COLO668 (cell line): ENCODE measurements around the gene MYOM1.
A peak's percentile ranks its signal among the peaks of the same experiment; 100 is the strongest.
"Not testable (repeated sequence)": the region's sequence is repeated elsewhere in the genome, so short reads cannot be mapped to it uniquely, and the experiment has no call there.

ENCODE experiments used
- DNase-seq: peaks from one replicate; lab custom pipeline; 2025; ENCODE audit not compliant: unreplicated experiment; lab: John Stamatoyannopoulos, UW

Gene MYOM1

DNA sequence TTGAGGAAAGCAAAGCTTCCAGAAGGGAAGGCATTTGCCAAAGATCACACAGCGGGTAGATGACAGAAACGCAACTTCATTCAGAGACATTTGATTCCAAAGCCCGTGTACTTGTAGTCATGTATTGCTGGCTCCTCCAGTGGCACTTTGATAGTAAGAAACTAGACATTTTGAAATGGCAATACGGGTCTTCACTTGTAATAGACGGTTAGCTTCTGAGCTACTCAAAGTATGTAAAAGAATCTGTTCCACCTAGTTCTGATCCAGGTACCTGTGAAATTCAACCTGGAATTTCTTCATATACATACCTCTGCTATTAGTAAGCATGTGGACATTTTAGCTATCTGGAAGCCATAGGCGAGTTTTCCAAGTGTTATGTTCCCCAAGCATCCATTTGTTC is 1.7 kb upstream of the MYOM1 start:
- DNase-seq = no peak

DNA sequence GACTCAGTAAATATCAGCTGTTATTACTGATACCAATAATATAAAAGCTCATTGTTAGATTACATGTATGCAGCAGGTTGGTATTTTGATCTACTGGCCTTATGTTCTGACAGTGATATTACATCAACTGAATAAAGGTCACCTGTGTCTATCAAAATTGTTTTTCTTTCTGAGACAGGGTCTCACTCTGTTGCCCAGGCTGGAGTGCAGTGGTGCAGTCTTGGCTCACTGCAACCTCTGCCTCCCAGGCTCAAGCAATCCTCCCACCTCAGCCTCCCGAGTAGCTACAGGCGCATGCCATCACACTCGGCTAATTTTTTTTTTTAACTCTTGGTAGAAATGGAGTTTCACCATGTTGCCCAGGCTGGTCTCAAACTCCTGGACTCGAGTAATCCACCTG is 1.1 kb upstream of the MYOM1 start:
- DNase-seq = not testable (repeated sequence)

DNA sequence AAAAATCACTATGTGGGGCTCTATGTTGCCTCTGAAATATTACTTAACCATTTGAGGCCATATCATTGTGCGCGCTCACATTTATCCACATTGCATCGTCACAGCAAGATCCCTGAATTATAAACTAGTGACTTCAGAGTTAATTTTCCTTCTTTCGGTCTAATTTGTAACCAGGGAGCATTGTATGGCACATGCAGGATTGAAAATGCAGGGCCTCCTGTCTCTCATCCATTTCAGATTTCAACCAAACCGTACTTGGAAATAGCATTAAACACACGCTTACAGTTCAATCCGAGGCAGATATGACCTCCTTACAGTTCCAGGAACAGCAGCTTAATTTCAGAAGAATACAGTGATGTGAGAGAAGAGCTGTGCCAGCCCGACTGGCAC is 532 bp downstream of the MYOM1 start:
- no peak for DNase-seq

DNA sequence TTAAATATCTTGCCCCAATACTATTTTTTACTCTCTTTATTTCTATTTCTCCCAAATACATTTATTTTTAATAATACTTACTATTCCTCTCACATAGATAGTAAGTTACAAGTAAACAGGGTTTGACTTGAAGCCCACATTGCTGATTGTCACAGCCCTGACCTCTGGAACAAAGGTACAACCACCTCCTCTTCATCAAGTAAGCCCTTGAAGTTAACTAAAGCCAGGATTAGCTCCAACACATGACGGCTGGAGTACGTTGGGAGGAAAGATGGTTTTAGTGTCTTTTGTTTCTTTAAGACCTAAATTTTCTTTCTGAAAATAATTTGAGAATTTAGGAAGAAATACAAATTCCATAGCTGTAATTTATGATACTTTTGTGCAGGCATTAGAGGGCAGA is 949 bp downstream of the MYOM1 start:
- DNase-seq = no peak

DNA sequence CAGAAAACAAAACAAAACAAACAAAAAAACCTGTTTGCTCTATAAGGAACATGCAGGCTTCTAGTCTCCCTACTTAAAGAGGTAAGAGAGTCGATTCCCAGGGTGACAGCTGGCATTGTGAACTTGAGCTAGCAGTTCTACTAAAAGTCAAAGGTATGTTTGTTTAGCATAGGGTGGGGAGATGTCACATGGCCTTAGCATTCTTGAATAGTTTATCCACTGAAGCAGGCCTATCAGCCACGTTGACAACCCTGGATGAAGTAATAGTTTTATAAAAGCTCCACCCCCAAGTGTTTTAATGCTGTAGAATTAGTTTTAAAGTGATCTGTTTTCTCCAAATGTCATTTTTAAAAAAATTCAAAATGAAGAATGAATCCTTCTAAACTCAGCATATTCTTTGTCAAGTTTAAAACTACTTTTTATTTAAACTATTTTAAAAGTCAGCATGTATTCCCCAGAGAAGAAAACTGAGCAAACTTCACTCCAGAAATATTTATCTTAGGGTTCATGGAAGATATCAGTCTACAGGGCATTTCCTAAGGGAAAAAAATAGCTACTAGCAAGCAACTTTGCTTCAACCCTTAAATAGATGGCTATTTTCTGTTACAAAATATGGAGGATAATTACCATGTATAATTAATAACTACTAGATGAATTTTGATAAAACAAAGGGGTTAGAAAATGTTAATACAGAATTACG is 1.7 kb downstream of the MYOM1 start:
- DNase-seq = peak; percentile 32

DNA sequence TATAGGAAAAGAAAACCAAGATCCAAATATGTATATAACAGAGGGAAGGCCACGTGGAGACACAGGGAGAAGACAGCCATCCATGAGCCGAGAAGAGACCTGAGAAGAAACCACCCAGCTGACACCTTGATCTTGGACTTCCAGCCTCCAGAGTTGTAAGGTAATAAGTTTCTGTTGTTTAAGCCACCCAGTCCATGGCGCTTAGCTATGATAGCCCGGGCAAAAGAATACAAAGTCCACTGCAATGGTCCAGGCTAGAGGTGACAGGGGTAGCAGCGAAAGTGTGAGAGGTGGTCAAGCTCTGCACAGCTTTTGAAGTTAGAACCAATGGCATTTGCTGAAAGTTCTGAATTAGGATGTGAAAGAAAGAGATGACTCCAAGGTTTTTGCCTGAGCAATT is 2.8 kb downstream of the MYOM1 start:
- DNase-seq = no peak

DNA sequence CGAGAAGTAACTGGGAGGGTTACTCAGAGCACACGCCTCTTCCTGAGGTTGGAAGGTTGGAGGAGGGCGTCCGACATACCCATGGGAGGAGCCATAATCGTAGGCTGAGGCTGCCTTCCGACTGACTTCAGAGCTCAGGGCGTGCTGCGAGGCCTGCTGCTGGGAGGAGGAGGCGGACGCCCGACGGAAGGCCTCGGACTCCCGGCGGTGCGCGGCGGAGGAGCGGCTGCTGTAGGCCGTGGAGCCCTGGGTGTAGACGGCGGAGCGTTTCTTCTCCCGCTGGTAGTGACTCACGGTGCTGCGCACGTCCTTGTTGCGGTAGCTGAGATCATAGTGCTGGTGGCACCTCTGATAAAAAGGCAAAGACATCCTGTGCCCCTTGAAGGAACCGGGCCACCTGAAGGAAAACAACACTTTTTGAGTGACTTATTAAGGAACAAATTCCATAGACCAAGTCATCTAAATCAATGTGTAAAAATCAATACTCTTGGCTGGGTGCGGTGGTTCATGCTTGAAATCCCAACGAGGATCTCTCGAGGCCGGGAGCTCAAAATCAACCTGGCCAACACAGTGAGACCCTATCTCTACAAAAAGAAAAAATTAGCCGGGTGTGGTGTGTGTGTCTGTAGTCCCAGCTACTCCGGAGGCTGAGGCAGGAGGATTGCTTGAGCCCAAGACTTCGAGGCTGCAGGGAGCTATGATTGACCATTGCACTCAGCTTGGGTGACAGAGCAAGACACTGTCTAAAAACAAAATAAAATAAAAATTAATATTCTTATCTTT is 4.7 kb downstream of the MYOM1 start:
- DNase-seq = no peak

DNA sequence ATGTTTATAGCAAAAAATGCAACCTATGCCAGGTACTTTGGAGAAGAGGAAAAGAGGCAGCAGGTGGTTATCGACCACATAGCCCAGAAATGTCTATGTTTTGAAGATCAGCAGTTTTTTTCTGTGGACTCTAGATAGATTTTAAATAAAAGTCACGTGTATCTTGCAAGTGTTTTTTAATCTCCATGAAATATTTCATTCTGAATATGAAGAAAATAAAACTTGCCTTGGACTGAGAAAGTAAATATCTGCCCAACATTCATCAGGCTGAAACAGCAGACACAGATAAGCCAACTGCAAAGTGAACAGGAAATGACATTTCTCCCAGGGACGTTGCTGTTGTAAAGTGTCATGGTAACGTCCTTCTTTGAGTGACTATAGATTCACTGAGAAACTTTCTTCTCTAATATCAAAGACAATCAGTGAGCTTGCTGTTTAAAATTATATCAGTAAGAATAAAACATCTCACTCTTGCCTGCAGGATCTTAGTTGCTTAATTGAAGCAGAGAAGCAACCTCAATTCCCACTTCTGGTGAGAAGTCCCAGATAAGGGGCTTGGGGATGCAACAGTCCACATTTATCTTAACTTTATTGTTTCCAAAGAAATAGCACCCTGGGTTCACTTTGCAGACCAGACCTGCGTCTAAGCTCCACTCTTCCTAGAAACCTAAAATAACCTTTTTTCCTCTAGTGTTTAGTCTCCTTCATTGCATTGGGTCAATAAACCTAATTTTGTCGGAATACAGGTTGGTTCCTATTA is 6.3 kb downstream of the MYOM1 start:
- DNase-seq = no peak

DNA sequence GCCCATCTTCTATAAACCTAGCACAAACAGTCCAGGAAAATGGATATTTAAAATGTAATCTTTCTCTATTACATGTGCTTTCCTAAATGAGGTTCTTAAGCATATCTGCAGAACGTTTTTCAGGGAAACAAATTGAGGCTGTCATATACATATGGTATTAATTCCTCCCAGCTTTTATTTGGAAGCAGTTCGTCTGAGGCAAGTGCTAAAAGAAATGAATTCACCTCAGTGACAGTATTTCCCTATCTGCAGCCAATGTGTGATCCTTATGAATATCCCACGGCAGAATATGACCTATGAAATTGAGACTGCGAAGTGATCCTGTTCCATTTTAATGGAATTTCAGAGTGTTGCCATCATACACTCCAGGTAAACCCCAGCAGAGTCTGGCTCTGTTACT is 7.1 kb downstream of the MYOM1 start:
- no peak for DNase-seq

DNA sequence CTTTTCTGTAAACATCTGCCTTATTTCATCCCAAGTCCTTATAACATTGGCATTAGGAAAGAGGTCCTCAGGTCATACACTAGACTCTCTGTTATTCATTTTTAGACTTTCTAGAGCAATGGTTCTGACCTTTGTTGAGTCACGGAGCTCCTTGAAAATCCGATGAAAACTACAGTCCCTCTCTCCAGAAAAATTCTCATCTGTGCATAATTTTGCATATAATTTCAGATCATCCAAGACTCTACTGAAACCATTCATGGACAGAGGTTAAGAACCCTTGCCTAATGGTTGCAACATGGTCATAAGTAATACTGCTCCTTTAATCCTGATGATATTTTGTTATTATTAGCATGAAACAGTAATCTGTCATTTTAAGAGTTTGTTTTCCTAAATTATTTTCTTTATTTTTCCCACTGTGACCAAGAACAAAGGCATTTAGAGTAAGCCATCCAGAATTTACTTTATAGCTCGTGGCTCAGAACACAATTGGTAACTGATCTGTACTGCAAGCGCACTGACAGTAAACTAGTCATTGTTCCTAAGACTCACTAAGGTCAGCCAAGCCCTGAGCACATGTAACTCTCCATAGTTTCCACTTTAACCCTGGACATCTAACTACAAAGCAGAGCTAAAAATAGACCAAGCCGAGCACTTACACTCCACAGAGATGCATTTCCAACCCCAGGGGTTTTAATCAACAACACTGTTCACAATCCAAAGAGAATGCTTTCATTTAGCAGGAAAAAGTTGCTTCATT is 8.4 kb downstream of the MYOM1 start:
- peak; percentile 18 for DNase-seq

DNA sequence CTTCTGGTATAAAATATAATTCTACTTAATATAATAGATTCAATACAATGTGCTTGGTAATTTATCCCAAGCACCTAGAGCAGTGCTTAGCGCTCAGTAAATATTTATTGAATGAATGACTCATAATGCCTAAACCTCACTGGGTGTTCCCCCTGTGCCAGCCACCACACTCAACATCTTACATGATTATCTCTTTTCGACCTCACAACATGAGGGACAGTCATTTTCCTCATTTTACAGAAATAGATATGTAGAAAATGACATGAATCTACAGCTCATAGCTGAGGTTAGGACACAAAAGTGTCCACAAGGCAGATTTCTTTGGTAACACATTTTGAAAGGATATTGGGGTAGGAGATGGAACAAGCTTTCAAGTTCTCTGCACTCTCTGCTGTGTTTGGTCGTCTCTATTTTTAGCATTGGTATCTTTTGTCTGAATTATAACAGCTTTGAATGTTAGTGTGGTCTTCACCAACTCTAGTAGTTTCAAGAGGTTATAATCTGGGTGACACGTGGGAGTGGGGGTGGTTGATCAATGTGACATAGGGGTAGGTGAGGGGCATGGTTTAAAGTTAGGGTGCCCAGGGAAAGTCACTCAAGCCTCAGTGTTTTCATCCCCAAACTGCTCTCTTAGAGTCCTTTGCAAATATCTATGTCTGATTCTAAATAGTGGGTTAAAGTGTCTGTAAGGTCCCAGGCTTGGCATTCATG is 9.8 kb downstream of the MYOM1 start:
- DNase-seq = peak; percentile 47

DNA sequence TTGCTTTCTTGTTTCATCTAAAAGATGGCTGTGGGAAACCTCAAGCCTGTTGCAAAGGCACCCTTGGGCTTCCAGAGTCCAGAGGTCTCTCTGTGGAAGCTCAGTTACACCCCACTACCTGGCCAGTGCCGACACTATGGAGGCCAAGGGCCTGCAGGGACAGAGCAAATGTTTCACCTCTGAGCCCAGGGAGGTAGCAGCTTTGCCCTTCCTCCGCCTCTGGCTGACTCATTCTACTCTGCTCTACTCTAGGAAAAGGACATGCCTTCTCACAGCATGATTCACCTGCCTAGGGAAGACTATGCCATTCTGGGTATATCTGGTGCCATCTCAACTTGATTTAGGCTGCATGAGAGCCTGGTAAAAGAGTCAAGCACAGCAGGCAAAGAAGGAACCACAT is 12.2 kb downstream of the MYOM1 start:
- DNase-seq = no peak

DNA sequence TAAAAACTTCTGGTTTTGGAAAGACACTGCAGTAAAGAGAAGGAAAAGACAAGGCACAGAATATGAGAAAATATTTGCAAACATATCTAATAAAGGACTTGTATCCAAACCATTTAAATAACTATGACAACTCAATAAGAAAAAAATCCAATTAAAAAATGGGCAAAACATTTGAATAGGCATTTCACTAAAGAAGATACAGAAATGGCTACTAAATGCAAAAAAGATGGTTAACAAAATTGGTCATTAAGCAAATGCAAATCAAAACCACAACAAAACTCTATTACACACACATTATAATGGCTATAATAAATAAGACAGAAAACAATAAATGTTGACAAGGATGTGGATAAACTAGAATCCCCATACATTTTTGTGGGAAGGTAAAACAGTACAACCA is 14.5 kb downstream of the MYOM1 start:
- no peak for DNase-seq

DNA sequence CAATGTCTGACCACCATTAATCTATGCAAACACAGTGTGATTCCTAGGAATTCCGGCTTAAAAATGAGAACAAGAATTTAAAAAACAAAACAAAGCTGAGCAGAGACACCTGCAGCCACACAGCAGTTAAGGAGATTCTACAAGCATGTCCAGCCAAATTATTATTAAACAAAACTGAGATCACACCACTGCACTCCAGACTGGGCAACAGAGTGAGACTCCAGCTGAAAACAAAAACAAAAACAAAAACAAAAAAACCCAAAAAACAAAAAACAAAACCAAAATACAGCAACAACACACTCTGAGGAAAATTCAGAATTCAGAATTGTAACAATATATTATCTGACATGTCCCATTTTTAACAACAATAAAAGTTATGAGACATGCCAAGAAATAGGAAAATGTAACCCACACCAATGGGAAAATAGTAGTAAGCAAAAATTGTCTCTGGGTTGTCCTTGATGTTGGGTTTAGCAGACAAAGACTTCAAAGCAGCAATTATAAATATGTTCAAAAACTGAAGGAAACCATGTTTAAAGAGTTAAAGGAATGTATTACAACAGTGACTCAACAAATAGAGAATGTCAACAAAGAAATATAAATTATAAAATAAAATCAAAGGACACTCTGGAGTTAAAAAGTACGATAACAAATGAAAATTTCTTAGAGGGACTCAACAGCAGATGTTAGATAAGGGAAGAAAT is 19.7 kb downstream of the MYOM1 start:
- no peak for DNase-seq

DNA sequence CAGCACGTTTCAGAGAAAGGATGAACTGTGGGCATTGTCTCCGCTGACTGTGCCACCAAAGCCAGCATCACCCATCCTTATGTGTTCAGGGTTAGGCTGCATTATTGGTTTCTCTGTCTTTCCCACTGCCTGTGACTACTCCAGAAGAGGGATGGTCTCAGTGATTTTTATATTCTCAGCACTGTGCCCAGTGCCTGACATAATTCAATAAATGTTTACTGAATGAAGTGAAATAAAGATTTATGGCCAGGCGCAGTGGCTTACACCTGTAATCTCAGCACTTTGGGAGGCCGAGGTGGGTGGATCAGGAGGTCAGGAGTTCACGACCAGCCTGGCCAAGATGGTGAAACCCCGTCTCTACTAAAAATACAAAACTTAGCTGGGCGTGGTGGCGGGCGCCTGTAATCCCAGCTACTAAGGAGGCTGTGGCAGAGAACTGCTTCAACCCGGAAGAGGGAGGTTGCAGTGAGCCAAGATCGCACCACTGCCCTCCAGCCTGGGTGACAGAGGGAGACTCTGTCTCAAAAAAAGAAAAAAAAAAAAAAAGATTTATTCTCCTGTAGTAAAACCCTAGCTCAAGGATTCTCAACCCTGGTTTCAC is 21.4 kb downstream of the MYOM1 start:
- not testable (repeated sequence) for DNase-seq

DNA sequence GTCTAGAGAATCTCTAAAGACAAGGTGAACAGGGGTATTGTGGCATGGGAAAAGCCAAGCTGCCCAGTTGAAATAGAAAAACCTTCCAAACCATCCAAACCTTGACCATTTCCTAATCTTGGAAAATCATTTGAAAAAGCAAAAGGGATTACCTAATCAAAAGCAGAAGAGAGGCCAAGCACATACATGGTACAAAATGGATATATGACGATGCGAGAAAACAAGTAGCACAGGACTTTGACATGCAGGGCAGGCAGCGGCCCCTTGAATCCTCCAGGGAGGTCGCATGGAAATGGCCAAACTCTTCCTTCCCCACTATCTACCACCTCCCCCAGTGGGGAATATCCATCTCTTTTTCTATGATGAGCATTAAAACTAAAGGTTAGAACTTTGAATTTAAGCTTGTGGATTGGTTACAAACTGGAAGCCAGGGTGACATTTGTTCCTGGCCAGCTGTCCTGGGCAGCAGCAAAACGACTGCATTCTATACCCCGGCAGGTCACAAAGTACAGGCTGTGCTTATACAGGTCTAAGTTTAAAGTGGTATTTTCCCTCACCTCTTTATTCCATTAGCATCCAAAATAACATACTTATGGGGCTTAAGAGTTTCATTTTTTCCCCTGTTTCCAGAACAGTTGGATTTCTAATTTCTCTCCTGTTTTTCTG is 24.7 kb downstream of the MYOM1 start:
- no peak for DNase-seq

DNA sequence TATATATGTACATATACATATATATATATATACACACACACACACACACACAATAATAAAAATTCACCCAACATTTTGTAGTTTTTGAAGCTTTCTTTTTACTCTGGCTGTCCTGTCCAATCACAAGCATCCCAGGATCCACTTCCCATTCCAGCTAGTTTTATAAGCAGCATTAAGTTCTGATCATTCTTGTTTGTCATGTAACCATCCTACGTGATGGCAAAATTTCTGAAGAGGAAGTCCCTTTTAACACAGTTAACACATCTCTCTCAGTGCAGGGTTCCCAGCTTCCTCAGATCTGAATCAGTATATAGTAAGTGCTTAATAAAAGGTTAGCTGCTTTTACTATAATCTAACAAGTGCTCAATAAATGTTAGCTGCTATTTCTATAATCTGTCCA is 26.4 kb downstream of the MYOM1 start:
- no peak for DNase-seq

DNA sequence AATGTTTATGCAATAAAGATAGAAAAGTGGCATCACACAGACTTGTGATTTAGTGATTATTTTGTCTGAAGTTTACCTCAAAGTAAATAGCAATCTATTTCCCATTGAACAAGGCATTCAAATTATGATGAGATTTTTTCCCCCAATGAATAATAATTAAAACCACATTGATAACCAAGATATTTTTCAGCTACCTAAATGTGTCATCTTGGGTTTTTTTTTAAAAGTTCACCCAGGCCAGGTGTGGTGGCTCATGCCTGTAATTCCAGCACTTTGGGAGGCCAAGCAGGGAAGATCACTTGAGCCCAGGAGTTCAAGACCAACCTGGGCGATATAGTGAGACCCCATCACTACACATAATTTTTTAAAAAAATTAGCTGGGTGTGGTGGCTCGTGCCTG is 27.0 kb downstream of the MYOM1 start:
- DNase-seq = no peak

DNA sequence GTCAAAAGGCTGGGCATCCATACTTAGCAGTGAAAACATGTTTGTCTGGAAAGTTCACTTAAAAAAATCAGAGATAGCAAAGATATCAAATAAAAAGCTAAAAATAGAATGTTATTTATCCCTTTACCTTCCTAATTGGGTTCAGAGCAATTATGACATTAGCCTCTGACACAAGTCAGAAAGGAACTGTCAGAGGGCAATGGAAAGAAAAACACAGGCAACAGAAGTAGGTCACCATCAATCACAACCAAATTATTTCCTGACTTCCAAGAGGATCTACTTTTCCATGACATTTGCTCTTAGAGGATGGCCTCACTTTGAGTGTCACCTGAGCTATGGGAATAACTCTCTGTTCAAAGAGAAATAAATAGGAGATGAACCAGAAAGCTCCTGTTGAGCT is 27.5 kb downstream of the MYOM1 start:
- DNase-seq = no peak
